ENCODE results near the gene NPPC. TPM values are rescaled to one million over a fixed set of nuclear protein-coding genes. Genes with fewer than 3 reads are reported as not detected.
"Not testable (repeated sequence)": the region's sequence is repeated elsewhere in the genome, so short reads cannot be mapped to it uniquely, and the experiment has no call there.

NPPC gene
- total RNA-seq, 2 experiments from 2014 or later: 0.48 to 1.1 TPM

GRCh38 chr2:231891514-231891905 is 34.7 kb downstream of the NPPC start:
- Mint-ChIP-seq H3K27me3 (peaks cover under 1% of the 10 kb centered on the region), H3K9me3 (no peaks in the 10 kb centered on the region), H3K36me3 (no peaks in the 10 kb centered on the region), H3K4me3 (no peak overlapping the region), H3K27ac (no peak overlapping the region), H3K4me1 (no peaks in the 10 kb centered on the region)
- no peak for DNase-seq

GRCh38 chr2:231890896-231891513 is 35.2 kb downstream of the NPPC start:
- Mint-ChIP-seq H3K27ac (no peak overlapping the region), H3K9me3 (no peaks in the 10 kb centered on the region), H3K4me3 (no peak overlapping the region), H3K27me3 (peaks cover 6% of the 10 kb centered on the region), H3K4me1 (no peaks in the 10 kb centered on the region), H3K36me3 (no peaks in the 10 kb centered on the region)
- no peak for DNase-seq

- Mint-ChIP-seq H3K4me1 (no peaks in the 10 kb centered on the region), H3K27ac (no peak overlapping the region), H3K4me3 (no peak overlapping the region), H3K36me3 (no peaks in the 10 kb centered on the region), H3K9me3 (no peaks in the 10 kb centered on the region), H3K27me3 (peaks cover 28% of the 10 kb centered on the region)
- no peak for DNase-seq
These were observed 38.4 kb downstream of the NPPC start for GRCh38 chr2:231887756-231888155.

GRCh38 chr2:231886071-231886681 is 40.0 kb downstream of the NPPC start:
- H3K4me3 Mint-ChIP-seq: no peak overlapping the region
- H3K36me3 Mint-ChIP-seq: no peaks in the 10 kb centered on the region
- peaks cover 34% of the 10 kb centered on the region for H3K27me3 Mint-ChIP-seq
- H3K27ac Mint-ChIP-seq: no peak overlapping the region
- H3K9me3 Mint-ChIP-seq: no peaks in the 10 kb centered on the region
- no peak for DNase-seq
- no peaks in the 10 kb centered on the region for H3K4me1 Mint-ChIP-seq

- no peak overlapping the region for H3K27ac Mint-ChIP-seq
- DNase-seq: no peak
- H3K4me3 Mint-ChIP-seq: no peak overlapping the region
- peaks cover 34% of the 10 kb centered on the region for H3K27me3 Mint-ChIP-seq
- no peaks in the 10 kb centered on the region for H3K4me1 Mint-ChIP-seq
- H3K36me3 Mint-ChIP-seq: no peaks in the 10 kb centered on the region
- no peaks in the 10 kb centered on the region for H3K9me3 Mint-ChIP-seq
These were observed 41.6 kb downstream of the NPPC start for GRCh38 chr2:231884438-231885140.

- Mint-ChIP-seq H3K36me3 (no peaks in the 10 kb centered on the region), H3K27me3 (peaks cover 42% of the 10 kb centered on the region), H3K9me3 (no peaks in the 10 kb centered on the region), H3K4me1 (no peaks in the 10 kb centered on the region), H3K4me3 (no peak overlapping the region), H3K27ac (no peak overlapping the region)
- no peak for DNase-seq
These were observed 42.7 kb downstream of the NPPC start for GRCh38 chr2:231883468-231883881.

GRCh38 chr2:231882646-231883045 is 43.5 kb downstream of the NPPC start:
- no peaks in the 10 kb centered on the region for H3K9me3 Mint-ChIP-seq
- no peak for DNase-seq
- no peaks in the 10 kb centered on the region for H3K36me3 Mint-ChIP-seq
- H3K27me3 Mint-ChIP-seq: peaks cover 42% of the 10 kb centered on the region
- H3K27ac Mint-ChIP-seq: no peak overlapping the region
- H3K4me1 Mint-ChIP-seq: no peaks in the 10 kb centered on the region
- no peak overlapping the region for H3K4me3 Mint-ChIP-seq

GRCh38 chr2:231880371-231880770 is 45.8 kb downstream of the NPPC start:
- not testable (repeated sequence) for H3K4me3 Mint-ChIP-seq, DNase-seq, H3K36me3 Mint-ChIP-seq, H3K27ac Mint-ChIP-seq, H3K9me3 Mint-ChIP-seq, H3K4me1 Mint-ChIP-seq
- H3K27me3 Mint-ChIP-seq: peaks cover 45% of the 10 kb centered on the region

GRCh38 chr2:231879216-231879615 is 47.0 kb downstream of the NPPC start:
- Mint-ChIP-seq H3K27me3 (peaks cover 42% of the 10 kb centered on the region), H3K9me3 (no peaks in the 10 kb centered on the region), H3K4me1 (no peaks in the 10 kb centered on the region), H3K4me3 (no peak overlapping the region), H3K36me3 (no peaks in the 10 kb centered on the region), H3K27ac (no peak overlapping the region)
- DNase-seq: no peak

- H3K9me3 Mint-ChIP-seq: no peaks in the 10 kb centered on the region
- H3K27ac Mint-ChIP-seq: no peak overlapping the region
- H3K27me3 Mint-ChIP-seq: peaks cover 33% of the 10 kb centered on the region
- no peaks in the 10 kb centered on the region for H3K4me1 Mint-ChIP-seq
- no peak overlapping the region for H3K4me3 Mint-ChIP-seq
- DNase-seq: no peak
- no peaks in the 10 kb centered on the region for H3K36me3 Mint-ChIP-seq
These were observed 48.4 kb downstream of the NPPC start for GRCh38 chr2:231877533-231878456.

- no peak for DNase-seq
- peaks cover 44% of the 10 kb centered on the region for H3K27me3 Mint-ChIP-seq
- no peaks in the 10 kb centered on the region for H3K9me3 Mint-ChIP-seq
- H3K4me1 Mint-ChIP-seq: no peaks in the 10 kb centered on the region
- no peak overlapping the region for H3K27ac Mint-ChIP-seq
- H3K36me3 Mint-ChIP-seq: no peaks in the 10 kb centered on the region
- no peak overlapping the region for H3K4me3 Mint-ChIP-seq
These were observed 51.3 kb downstream of the NPPC start for GRCh38 chr2:231874944-231875343.

Other genes starting within 250 kb of the NPPC start
- 1,000 to 10,000 TPM; 2,595 to 2,627 TPM for gene PTMA, start 217.9 kb downstream of the NPPC start, total RNA-seq
- 10 to 100 TPM; 23.6 to 26.4 TPM for gene PDE6D, start 145.1 kb downstream of the NPPC start, total RNA-seq
- 10 to 100 TPM; 50.2 to 55.2 TPM for gene COPS7B, start 140.0 kb downstream of the NPPC start, total RNA-seq
- gene DIS3L2, start 35.3 kb upstream of the NPPC start, total RNA-seq: 10 to 100 TPM; 25.7 to 30.9 TPM

Measured in activated naive CD8-positive, alpha-beta T cell treated with anti-CD3 and anti-CD28 coated beads for 36 hours (primary cell).